Measurements from ENCODE around the gene TMEM243.

The TMEM243 gene

DNA sequence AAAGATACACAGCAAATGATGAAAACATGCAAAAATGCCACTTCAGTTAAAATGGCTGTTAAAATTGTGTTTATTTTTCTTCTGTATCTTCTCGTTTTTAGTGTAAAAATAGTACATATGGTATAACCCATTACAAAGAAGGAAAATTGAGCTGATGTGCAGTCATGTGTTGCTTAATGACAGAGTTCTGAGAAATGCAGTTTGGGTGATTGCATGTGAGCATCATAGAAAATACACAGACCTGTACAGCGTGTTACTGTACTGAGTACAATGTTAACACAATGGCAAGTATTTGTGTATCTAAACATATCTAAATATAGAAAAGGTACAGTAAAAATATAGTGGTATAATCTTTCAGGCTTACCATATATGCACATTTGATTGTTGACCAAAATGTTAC, 60.0 kb downstream of the TMEM243 start:
- no peak for DNase-seq (ENCODE audit: low read depth in 2 of 2)

DNA sequence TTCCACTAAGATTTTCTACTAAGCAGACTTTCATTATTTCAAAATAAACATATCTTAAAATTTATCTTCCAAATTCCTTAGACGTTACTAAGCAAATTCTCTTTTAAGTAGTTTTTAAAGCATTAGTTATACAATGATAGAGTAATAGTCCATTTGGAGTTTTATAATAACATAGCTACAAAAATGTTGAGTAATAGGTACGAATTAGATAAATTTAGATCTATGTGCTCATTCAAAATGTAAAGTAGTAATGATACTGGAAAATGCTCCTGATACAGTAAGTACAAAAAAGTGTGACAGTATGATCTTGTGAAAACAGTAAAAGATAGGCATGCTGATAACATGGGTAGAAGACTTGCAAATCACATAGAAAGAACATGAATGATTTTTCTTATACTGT, 62.8 kb downstream of the TMEM243 start:
- no peak for DNase-seq (ENCODE audit: low read depth in 2 of 2)

DNA sequence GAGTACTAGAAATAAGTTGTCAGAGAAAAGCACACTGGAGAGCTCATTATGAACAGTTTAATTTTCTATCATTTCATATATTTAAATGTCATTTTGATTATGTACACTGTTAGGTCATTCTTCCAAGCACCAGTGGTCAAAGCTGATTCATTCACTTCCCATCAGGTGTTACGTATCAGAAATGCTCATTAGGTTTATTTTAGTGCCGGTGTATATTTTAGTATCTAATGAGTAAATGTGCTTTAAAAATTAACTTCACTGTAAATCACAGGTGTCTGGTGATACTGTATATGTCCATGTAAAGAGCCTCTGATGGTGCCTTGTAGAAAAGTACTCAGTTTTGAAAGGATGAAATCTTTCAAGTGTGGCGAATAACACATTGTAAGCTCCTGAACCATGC, 63.7 kb downstream of the TMEM243 start:
- DNase-seq (ENCODE audit: low read depth in 2 of 2): no peak

DNA sequence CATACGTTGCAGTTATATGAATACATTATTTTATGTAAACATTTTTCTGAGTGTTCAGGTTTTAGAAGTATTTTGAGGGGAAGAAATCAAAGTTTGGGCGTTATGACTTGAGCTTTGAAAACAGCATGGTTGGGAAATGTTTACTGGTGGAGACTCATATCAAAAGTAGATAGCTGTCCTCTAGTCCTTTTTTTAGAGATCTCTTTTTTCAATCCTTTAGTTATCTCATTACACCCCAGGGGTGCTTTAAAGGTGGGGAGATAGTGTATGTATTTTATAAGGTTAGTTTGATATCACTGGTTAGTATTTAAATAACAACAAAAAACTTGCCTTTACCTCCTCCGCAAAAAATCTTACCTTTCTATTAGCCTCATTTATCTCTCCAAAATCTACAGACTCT, 65.0 kb downstream of the TMEM243 start:
- no peak for DNase-seq (ENCODE audit: low read depth in 2 of 2)

DNA sequence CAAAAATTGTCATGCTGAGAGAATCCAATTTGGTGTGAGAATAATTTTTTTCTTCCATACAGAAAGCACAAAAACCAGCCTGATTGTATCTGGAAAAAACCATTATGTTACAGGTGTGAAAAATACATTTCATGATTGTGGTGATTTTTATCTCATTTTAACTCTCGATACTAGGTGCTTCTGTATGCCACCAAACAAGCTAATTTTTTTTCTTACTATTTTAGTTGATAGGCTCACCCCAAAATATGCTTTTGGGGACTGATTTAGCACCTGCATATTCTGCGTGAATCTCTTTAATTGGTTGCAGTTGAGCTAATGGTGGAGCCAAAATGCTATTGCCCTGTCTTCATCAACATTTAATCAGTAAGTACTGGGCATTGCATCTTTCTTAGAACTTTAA, 65.4 kb downstream of the TMEM243 start:
- no peak for DNase-seq (ENCODE audit: low read depth in 2 of 2)

DNA sequence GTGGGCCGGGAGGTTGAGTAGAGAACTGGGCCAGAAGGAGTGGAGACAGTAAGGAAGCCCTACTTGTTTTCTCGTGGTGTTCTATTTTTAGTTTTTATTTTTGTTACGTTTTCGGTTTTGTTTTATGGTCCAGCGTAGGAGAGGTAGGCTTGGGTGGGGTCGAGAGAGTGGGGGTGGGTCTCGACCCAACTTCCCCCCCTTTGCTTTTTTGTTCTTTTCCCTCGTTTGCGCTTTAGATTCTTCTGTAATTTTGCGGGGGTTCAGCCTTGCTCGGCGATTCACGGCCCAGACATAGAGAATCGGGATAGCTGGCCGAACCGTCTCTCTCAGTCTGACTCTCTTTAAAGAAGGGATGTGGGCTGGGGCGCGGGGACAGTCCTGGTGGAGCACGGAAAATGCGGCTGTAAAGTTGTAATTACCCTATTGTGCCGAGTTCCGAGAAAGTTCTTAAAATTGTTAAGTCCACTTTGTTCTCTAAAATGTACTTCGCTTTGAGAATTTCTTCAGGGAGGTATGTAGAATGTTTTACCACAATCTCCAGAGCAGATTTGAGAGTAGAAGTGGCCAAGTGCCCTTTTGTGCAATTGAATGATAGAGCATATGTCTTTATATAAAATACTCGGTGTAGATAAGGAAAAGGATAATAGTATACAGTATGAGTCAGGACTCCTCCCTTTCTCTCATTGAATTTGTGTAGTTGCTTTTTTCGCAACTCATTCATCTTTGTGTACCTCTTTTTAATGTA, 66.5 kb downstream of the TMEM243 start:
- peak; percentile 18 to 19 for DNase-seq (ENCODE audit: low read depth in 2 of 2)

DNA sequence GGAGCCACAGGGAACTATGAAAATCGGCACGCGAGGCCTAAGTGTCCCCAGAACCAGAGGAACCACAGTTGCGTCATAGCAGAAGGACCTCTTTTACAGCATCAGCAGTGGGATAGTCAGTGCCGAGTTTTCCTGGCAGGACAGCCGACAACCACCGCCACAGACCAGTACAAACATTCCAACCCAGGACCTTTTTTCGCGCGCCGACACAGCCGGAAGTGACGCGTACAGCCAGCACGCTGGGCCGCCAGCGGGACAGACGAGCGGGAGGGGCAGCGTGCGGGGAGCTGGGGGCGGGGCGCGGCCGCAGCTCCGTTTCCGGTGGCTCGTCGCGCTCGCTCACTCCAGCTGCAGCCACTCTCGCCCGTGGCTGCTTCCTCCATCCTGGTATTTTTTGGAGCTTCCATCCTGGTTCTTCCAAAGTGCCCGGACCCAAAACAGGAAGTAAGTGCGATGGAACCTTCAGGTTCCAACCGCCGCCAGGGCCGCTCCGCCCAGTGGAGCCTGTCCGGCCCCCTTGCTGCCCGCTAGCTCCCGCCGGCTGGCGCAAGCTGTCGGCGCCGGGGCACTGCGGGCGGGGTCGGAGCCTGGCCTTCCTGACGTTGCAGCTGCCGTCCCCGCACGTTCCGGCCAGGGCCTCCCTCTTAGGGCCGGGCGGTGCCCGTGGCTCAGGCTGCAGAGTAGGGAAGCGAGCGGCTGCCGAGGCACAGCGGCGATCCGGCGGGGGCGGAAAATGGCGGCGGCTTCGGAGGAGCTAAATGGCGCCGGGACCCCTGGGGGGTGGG, 67.2 kb downstream of the TMEM243 start, which contains the start of gene DMTF1:
Gene DMTF1, plus strand, starts transcription at position 342 of the 785 bp plus-strand sequence. CDS start 12,489 bp downstream, outside the sequence.
- DNase-seq (ENCODE audit: low read depth in 2 of 2): peak; percentile 83 to 85

DNA sequence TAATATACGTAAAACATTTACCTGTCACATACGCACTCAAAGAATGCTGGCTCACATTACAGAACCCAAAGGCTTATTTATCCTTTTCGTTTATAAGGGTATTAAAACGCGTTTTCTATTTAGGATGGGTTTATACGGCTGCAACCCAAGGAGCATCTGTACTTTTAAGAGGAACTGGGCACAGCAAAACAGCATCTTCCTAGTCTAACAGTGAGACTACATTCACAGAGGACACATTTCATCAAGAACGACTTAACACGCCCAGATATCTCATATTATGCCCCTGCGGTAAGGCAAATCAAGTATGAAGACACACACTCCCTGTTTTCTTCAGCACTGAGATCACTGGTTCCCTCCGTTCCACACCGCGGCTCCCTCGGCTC, 67.8 kb downstream of the TMEM243 start:
- no peak for DNase-seq (ENCODE audit: low read depth in 2 of 2)

DNA sequence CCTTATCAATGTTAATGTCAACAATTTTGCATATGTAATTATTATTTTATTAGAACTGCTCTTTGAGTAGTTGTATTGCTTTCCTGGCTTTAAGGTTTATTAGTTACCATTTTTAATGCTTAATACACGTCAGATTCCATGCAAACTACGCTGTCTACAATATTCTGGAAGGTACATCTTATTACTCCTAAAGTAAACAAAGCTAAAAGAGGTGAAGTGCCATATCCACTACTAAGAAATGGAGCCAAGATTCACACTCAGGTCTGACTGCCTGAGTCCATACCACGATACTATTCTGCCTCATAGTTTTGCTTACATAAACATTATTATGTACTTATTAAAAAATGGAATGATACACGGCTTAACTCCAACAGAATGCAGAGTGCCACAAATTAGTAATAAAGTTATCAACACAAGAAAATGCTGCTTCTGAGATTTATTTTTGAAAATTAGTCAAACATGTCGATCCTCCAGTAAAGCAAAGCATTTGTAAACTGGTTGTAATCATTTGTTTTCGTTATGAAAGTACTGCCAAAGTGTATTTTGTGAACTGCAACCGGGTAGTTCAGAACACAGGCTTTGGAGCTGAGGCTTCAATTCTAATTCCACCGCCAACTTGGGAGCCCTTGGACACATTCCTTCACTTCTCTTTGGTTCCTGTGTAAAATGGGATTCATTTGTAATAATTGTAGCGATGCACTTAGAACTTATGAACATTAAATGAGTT, 68.4 kb downstream of the TMEM243 start:
- DNase-seq (ENCODE audit: low read depth in 2 of 2): no peak

DNA sequence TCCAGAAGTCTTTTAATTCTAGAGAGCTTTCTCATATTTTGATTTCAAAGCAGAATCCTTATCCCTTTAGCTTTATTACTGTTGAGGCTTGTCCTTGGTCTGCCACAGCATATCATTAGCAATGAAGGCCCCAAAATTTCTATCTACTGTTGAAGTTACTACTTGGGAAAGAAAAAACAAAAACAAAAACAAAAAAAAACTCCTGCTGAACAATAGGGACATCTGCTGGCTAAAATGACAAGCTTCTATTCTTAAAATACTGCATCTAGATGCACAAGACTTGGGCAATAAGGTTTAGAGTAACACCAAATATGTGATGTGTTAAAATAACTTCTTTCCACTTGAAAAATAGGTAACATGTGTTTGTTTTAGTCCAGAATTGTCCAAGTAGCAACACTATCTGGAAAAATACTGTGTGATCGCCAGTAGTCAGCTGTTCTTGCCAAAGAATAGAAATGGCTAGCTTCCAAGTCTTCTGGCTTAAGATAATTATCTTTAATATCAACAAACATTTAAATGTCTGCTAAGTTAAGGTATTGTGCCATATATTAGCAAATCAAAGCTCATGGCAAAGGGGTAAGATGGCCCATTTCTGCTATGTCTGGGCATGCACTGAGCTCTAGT, 71.1 kb downstream of the TMEM243 start:
- DNase-seq (ENCODE audit: low read depth in 2 of 2): no peak

DNA sequence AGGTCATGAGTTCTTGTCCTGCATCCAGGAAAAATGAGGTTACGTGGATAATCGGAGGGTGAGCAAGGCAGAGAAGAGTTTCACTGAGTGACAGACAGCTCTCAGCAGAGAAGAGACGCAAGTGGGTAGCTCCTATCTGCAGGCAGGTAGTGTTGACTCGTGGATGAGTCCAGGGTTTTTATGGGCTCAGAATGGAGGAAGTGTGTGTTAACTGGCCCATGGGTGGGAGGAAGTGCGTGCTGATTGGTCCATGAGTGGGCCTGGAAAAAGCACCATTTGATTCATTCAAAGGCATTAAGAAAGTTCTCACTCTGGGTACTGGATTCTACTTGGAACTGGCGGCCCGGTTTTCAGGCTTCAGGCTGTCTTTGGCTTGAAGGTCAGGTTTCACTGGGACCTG, 72.0 kb downstream of the TMEM243 start:
- no peak for DNase-seq (ENCODE audit: low read depth in 2 of 2)

DNA sequence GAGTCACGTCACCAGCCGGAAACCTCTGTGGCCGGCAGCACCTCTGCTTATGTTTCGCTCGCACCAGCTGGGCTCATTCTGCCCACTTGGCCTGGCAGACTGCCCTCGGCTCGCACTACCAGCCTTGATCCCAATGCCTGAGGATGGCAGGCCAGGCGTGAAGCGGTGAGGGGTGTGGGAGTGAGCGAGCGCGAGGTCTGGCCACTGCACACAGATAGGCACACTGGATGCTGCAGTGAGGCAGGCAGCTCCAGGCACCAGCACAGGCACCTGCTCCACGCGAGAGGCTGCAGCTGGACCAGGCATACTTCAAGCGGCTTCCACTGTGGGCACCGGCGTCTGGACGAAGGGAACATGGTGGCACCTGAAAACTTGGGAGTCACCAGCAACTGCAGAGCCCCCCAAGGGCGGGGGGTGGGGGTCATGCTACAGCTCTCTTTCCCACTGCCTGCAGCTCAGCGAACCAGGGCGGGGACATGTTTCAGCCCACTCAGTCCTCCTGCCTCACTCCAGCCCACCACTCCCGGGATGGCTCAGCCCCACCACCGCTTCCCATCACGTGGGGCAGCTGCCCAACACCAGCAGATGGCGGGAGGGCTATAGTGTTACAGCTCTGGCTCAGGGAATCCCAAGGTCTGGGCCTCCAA, 72.7 kb downstream of the TMEM243 start:
- no peak for DNase-seq (ENCODE audit: low read depth in 2 of 2)

All from stimulated activated CD8-positive, alpha-beta memory T cell treated with anti-CD3 and anti-CD28 coated beads, Interleukin-2, amount 100 ng/mL, for 48 hours (primary cell).